Ishikawa (cell line): ENCODE data around the gene GSAP.

ENCODE experiments used
- CEBPB ChIP-seq: IDR thresholded peaks from 2 replicates; pipeline ENCODE4 v1.6.1; 2012
- CREB1 ChIP-seq: IDR thresholded peaks from 2 replicates; pipeline ENCODE4 v1.6.1; 2012; ENCODE audit warnings: low read depth
- EGR1 ChIP-seq: IDR thresholded peaks from 2 replicates; pipeline ENCODE4 v1.6.1; 2012
- EP300 ChIP-seq: IDR thresholded peaks from 2 replicates; pipeline ENCODE4 v1.6.1; 2012; ENCODE audit warnings: borderline replicate concordance
- FOXM1 ChIP-seq: IDR thresholded peaks from 2 replicates; pipeline ENCODE4 v1.6.1; 2012; ENCODE audit warnings: low read depth, borderline replicate concordance
- NFIC ChIP-seq: IDR thresholded peaks from 2 replicates; pipeline ENCODE4 v1.6.1; 2012
- RAD21 ChIP-seq: IDR thresholded peaks from 2 replicates; pipeline ENCODE4 v1.6.1; 2012; ENCODE audit warnings: low read depth
- TAF1 ChIP-seq: IDR thresholded peaks from 2 replicates; pipeline ENCODE4 v1.6.1; 2012; ENCODE audit warnings: low read depth, mild to moderate bottlenecking
- TCF12 ChIP-seq: IDR thresholded peaks from 2 replicates; pipeline ENCODE4 v1.6.1; 2012; ENCODE audit warnings: low read depth
- TEAD4 ChIP-seq: IDR thresholded peaks from 2 replicates; pipeline ENCODE4 v1.6.1; 2012
- YY1 ChIP-seq: IDR thresholded peaks from 2 replicates; pipeline ENCODE4 v1.6.1; 2012; ENCODE audit warnings: low read depth
- ZBTB7A ChIP-seq: IDR thresholded peaks from 2 replicates; pipeline ENCODE4 v1.6.1; 2012; ENCODE audit warnings: low read depth
- TF ChIP-seq, protein P1 (sequence below): IDR thresholded peaks from 2 replicates; pipeline ENCODE4 v1.6.1; 2012
- TF ChIP-seq, protein P2 (sequence below): IDR thresholded peaks from 2 replicates; pipeline ENCODE4 v1.6.1; 2012; ENCODE audit warnings: low read depth, mild to moderate bottlenecking

DNA sequence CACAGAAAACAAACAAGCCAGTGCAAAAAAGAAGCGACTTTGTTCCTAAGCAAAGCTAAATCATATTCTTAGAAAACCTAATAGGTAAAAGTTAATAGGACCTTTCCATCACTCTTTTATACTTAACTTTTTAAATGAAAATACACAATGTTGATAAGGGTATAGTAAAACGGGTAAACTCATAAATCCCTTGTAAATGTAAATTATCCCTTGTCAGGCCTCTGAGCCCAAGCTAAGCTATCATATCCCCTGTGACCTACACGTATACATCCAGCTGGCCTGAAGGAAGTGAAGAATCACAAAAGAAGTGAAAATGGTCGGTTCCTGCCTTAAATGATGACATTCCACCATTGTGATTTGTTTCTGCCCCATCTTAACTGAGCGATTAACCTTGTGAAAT, 76.4 kb downstream of the GSAP start:
- TF ChIP-seq, protein P1, sequence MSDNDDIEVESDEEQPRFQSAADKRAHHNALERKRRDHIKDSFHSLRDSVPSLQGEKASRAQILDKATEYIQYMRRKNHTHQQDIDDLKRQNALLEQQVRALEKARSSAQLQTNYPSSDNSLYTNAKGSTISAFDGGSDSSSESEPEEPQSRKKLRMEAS: no peak
- TF ChIP-seq CREB1 (no peak), EP300 (no peak), YY1 (no peak), RAD21 (no peak), TEAD4 (no peak), EGR1 (no peak), FOXM1 (no peak), TCF12 (no peak), CEBPB (no peak), TAF1 (no peak), ZBTB7A (no peak), NFIC (no peak)
- TF ChIP-seq, protein P2, sequence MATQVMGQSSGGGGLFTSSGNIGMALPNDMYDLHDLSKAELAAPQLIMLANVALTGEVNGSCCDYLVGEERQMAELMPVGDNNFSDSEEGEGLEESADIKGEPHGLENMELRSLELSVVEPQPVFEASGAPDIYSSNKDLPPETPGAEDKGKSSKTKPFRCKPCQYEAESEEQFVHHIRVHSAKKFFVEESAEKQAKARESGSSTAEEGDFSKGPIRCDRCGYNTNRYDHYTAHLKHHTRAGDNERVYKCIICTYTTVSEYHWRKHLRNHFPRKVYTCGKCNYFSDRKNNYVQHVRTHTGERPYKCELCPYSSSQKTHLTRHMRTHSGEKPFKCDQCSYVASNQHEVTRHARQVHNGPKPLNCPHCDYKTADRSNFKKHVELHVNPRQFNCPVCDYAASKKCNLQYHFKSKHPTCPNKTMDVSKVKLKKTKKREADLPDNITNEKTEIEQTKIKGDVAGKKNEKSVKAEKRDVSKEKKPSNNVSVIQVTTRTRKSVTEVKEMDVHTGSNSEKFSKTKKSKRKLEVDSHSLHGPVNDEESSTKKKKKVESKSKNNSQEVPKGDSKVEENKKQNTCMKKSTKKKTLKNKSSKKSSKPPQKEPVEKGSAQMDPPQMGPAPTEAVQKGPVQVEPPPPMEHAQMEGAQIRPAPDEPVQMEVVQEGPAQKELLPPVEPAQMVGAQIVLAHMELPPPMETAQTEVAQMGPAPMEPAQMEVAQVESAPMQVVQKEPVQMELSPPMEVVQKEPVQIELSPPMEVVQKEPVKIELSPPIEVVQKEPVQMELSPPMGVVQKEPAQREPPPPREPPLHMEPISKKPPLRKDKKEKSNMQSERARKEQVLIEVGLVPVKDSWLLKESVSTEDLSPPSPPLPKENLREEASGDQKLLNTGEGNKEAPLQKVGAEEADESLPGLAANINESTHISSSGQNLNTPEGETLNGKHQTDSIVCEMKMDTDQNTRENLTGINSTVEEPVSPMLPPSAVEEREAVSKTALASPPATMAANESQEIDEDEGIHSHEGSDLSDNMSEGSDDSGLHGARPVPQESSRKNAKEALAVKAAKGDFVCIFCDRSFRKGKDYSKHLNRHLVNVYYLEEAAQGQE: no peak
